DOHH2 (cell line): ENCODE results near the gene NEU3.
"Not testable (repeated sequence)": the region's sequence is repeated elsewhere in the genome, so short reads cannot be mapped to it uniquely, and the experiment has no call there.

ENCODE experiments used
- H3F3A ChIP-seq: fragments of 200-600 bp; sonication (generic), shearing (Covaris generic); 2 replicates; pipeline ENCODE4 v1.6.0; 2016; ENCODE audit warnings: antibody characterized with exemption, mild to moderate bottlenecking; ENCODE audit not compliant: control insufficient read depth, insufficient read depth
- H3K27ac ChIP-seq: fragments of 200-600 bp; sonication (generic); 2 replicates; pipeline ENCODE4 v1.5.1; 2014; ENCODE audit warnings: low read depth, mild to moderate bottlenecking, low read length, moderate library complexity
- H3K27me3 ChIP-seq: fragments of 200-600 bp; sonication (generic); 2 replicates; pipeline ENCODE4 v1.6.1; 2014; ENCODE audit warnings: mild to moderate bottlenecking, low read length, mixed read lengths; ENCODE audit not compliant: control insufficient read depth
- H3K36me3 ChIP-seq: fragments of 200-600 bp; sonication (generic); 2 replicates; pipeline ENCODE4 v1.6.1; 2014; ENCODE audit warnings: mild to moderate bottlenecking, low read length, moderate library complexity, mixed read lengths; ENCODE audit not compliant: control insufficient read depth
- H3K4me1 ChIP-seq: fragments of 200-600 bp; sonication (generic); 2 replicates; pipeline ENCODE4 v1.6.1; 2014; ENCODE audit warnings: mild to moderate bottlenecking, low read length, mixed read lengths; ENCODE audit not compliant: control insufficient read depth
- H3K4me2 ChIP-seq: fragments of 200-600 bp; sonication (generic); 2 replicates; pipeline ENCODE4 v1.6.0; 2014; ENCODE audit warnings: mild to moderate bottlenecking, low read length, moderate library complexity
- H3K4me3 ChIP-seq: fragments of 200-600 bp; sonication (generic); 2 replicates; pipeline ENCODE4 v1.5.1; 2014; ENCODE audit warnings: mild to moderate bottlenecking, low read length, mixed read lengths
- H3K79me2 ChIP-seq: fragments of 200-600 bp; sonication (generic); 2 replicates; pipeline ENCODE4 v1.6.1; 2014; ENCODE audit warnings: mild to moderate bottlenecking, low read length, mixed read lengths; ENCODE audit not compliant: control insufficient read depth
- H3K9me2 ChIP-seq: fragments of 200-600 bp; sonication (generic); replicated peaks from 2 replicates; pipeline ENCODE4 v1.6.1; 2014; ENCODE audit warnings: mild to moderate bottlenecking, low read length, mixed read lengths; ENCODE audit not compliant: control insufficient read depth
- H3K9me3 ChIP-seq: fragments of 200-600 bp; sonication (generic); 2 replicates; pipeline ENCODE4 v1.6.1; 2014; ENCODE audit warnings: antibody characterized with exemption, low read length, mixed read lengths; ENCODE audit not compliant: control insufficient read depth, insufficient read depth
- H4K20me1 ChIP-seq: fragments of 200-600 bp; sonication (generic); 2 replicates; pipeline ENCODE4 v1.6.0; 2014; ENCODE audit warnings: low read depth, mild to moderate bottlenecking, antibody characterized with exemption, low read length, moderate library complexity; ENCODE audit not compliant: control insufficient read depth, insufficient read depth
- CTCF ChIP-seq: fragments of 200-600 bp; sonication (generic); IDR thresholded peaks from one replicate; pipeline ENCODE4 v1.5.1; 2014; ENCODE audit warnings: antibody characterized with exemption, mild to moderate bottlenecking, low read depth, low read length; ENCODE audit not compliant: poor library complexity, severe bottlenecking
- EZH2phosphoT487 ChIP-seq: fragments of 200-600 bp; sonication (generic); IDR thresholded peaks from 2 replicates; pipeline ENCODE4 v1.6.1; 2017; ENCODE audit warnings: borderline replicate concordance, mild to moderate bottlenecking, antibody characterized with exemption, low read length, moderate library complexity, mixed read lengths

NEU3 gene

GRCh38 chr11:75040167-75040770 is 51.5 kb downstream of the NEU3 start:
- no peaks in the 10 kb centered on the region for H4K20me1 ChIP-seq
- H3K27ac ChIP-seq = no peak overlapping the region
- no peaks in the 10 kb centered on the region for H3K9me3 ChIP-seq
- H3K9me2 ChIP-seq = no peaks in the 10 kb centered on the region
- no peak for TF ChIP-seq CTCF
- no peak for TF ChIP-seq EZH2phosphoT487
- no peak overlapping the region for H3K4me3 ChIP-seq
- H3K27me3 ChIP-seq = no peaks in the 10 kb centered on the region
- no peaks in the 10 kb centered on the region for H3F3A ChIP-seq
- H3K36me3 ChIP-seq = no peaks in the 10 kb centered on the region
- H3K4me2 ChIP-seq = no peak overlapping the region
- no peaks in the 10 kb centered on the region for H3K4me1 ChIP-seq
- no peaks in the 10 kb centered on the region for H3K79me2 ChIP-seq

GRCh38 chr11:75041263-75041662 is 52.5 kb downstream of the NEU3 start:
- no peaks in the 10 kb centered on the region for H3K79me2 ChIP-seq
- no peaks in the 10 kb centered on the region for H3K9me3 ChIP-seq
- H4K20me1 ChIP-seq = no peaks in the 10 kb centered on the region
- no peaks in the 10 kb centered on the region for H3K4me1 ChIP-seq
- H3K4me2 ChIP-seq = no peak overlapping the region
- no peak for TF ChIP-seq CTCF
- TF ChIP-seq EZH2phosphoT487 = no peak
- H3K27ac ChIP-seq = no peak overlapping the region
- H3F3A ChIP-seq = no peaks in the 10 kb centered on the region
- no peak overlapping the region for H3K4me3 ChIP-seq
- H3K36me3 ChIP-seq = no peaks in the 10 kb centered on the region
- no peaks in the 10 kb centered on the region for H3K9me2 ChIP-seq
- H3K27me3 ChIP-seq = no peaks in the 10 kb centered on the region

GRCh38 chr11:75041821-75042220 is 53.1 kb downstream of the NEU3 start:
- H3K27ac ChIP-seq, H3K4me1 ChIP-seq, H3K4me3 ChIP-seq, H3K79me2 ChIP-seq, H3K4me2 ChIP-seq, H3K9me2 ChIP-seq, H4K20me1 ChIP-seq, H3K9me3 ChIP-seq, H3K27me3 ChIP-seq, H3K36me3 ChIP-seq, H3F3A ChIP-seq: not testable (repeated sequence)

GRCh38 chr11:75044381-75045170 is 55.8 kb downstream of the NEU3 start:
- peaks cover 15% of the 10 kb centered on the region for H3K4me1 ChIP-seq
- H3K36me3 ChIP-seq, H3K79me2 ChIP-seq, H3K4me2 ChIP-seq, H3K27ac ChIP-seq, H4K20me1 ChIP-seq, H3K4me3 ChIP-seq, H3K9me3 ChIP-seq, H3K27me3 ChIP-seq, H3K9me2 ChIP-seq, H3F3A ChIP-seq: not testable (repeated sequence)

- not testable (repeated sequence) for H3K27ac ChIP-seq, H3K4me3 ChIP-seq, H3F3A ChIP-seq, H3K4me2 ChIP-seq, H4K20me1 ChIP-seq, H3K36me3 ChIP-seq, H3K9me2 ChIP-seq, H3K79me2 ChIP-seq, H3K27me3 ChIP-seq, H3K9me3 ChIP-seq
- peaks cover 29% of the 10 kb centered on the region for H3K4me1 ChIP-seq
These were observed 57.9 kb downstream of the NEU3 start for GRCh38 chr11:75046668-75047067.
